Ovary (tissue), 9 donors: Measurements from ENCODE around the gene STARD8. TPM values are rescaled to one million over a fixed set of nuclear protein-coding genes. Genes with fewer than 3 reads are reported as not detected.

Experiments
- DNase-seq, 5 donors: peaks; one replicate each; pipeline ENCODE4 v3.0.0-alpha.2; 2019 to 2020
- H3K27ac ChIP-seq, 2 donors: fragments of 200-600 bp; one replicate each; pipeline versions ENCODE4 v1.5.1 to v1.8.0; 2019 to 2022
- H3K27me3 ChIP-seq: fragments of 200-600 bp; one replicate; pipeline ENCODE4 v1.8.0; 2022
- H3K36me3 ChIP-seq: fragments of 200-600 bp; sonication (generic); one replicate; pipeline ENCODE4 v1.5.1; 2019
- H3K4me1 ChIP-seq: one replicate; pipeline ENCODE4 v1.8.1; 2013; ENCODE audit warnings: mild to moderate bottlenecking, moderate library complexity; ENCODE audit not compliant: insufficient read depth
- H3K4me3 ChIP-seq: fragments of 200-600 bp; sonication (generic); one replicate; pipeline ENCODE4 v1.5.1; 2017
- H3K9me3 ChIP-seq, 2 donors: fragments of 200-600 bp in 1 of 2; sonication (generic) in 1 of 2; one replicate each; pipeline versions ENCODE4 v1.5.1 to v1.8.1; 2013 to 2019; ENCODE audit warnings: mild to moderate bottlenecking in 1 of 2, moderate library complexity in 1 of 2
- EP300 ChIP-seq: sonication (generic); formaldehyde crosslinking; IDR thresholded peaks from one replicate; pipeline ENCODE4 v1.6.1; 2017; ENCODE audit warnings: antibody characterized with exemption
- POLR2A ChIP-seq: fragments of 450-650 bp; IDR thresholded peaks from one replicate; pipeline ENCODE4 v1.6.1; 2017; ENCODE audit warnings: antibody characterized with exemption, mild to moderate bottlenecking, moderate library complexity
- WGBS, 3 donors: extraction: QIAGEN DNeasy Blood & Tissue Kit in 1 of 3; methylation state at CpG; one replicate each; pipeline versions ENCODE4 v1.1.5 to v1.1.7; 2013 to 2017; 5-methylcytosine and 5-hydroxymethylcytosine counted together
- intact Hi-C, 4 donors: fragments of 100-400 bp; cut with DNase I; formaldehyde crosslinking; loops; one replicate each; pipeline versions ENCODE4 v1.11.0 to v1.15.1; 2022 to 2023
- polyA plus RNA-seq, 2 donors: library from polyadenylated mRNA; stranded (reverse); fragments of 200-250 nt in 1 of 2; fragments of 350-450 nt in 1 of 2; fragmentation: Illumina TruSeq in 1 of 2; extraction: RNeasy Lipid Tissue Mini Kit (QIAGEN cat#74804) in 1 of 2; gene quantifications; one replicate each; pipeline ENCODE4 v1.2.3, GENCODE V29; 2013 to 2014
- total RNA-seq, 7 donors: library from RNA; depleted of rRNA in 2 of 7; stranded (reverse); fragments of >200 nt in 2 of 7; fragmentation: NEBNext Ultra II Directional in 3 of 7; extraction: Animal tissue kit (Norgen Biotek cat#: 25700) in 3 of 7; gene quantifications; one replicate each; pipeline versions ENCODE4 v1.1.0 to v1.2.4, GENCODE V29; 2016 to 2023
- TF ChIP-seq, protein P1 (sequence below), 3 donors: fragments of 450-650 bp in 2 of 3; fragments of 200-600 bp in 1 of 3; IDR thresholded peaks; one replicate each; pipeline versions ENCODE4 v1.5.1 to v1.8.0; 2016 to 2022; ENCODE audit warnings: antibody characterized with exemption in 3 of 3, mild to moderate bottlenecking in 1 of 3
- donor health status: DM: no; HTN: no; CAD: no; lungs with moderate emphysema.
- donor health status: DM: no; HTN: no; CAD: no.
- donor health status: Bipolar disorder and iron deficiency.
- donor health status: DM: yes; HTN: yes; CAD: no.
- donor health status: DM: no; HTN: no; CAD: no.
- donor health status: DM: yes; HTN: yes; CAD: no.

Gene STARD8
- total and polyA plus RNA-seq, 9 donors: 2.3 to 7.8 (median 4.6) TPM

DNA sequence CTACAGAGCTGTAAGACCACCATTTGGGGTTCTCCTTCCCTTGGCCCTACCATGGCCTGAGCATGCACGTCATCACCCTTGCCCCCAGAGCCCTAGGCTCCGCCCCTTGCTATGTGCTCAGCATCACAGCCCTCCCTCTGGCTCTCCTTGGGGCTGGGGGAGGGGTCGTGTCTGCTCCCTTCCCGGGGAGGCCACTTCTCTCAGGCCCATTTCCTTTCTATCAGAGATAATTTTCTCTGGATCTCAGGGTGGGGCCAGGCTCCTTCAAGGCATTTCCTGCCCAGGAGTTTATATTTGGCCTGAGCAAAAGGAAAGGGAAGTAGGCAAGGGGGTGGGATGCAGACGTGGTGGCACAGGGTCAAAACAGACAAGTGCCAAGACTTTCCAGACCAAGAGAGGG lies 55.9 kb downstream of the STARD8 start:
- 47 to 53% (median 53%) methylated on average over 5 of the region's 5 CpGs for WGBS, 3 donors
- no peaks in the 10 kb centered on the region for H3K36me3 ChIP-seq
- no peak for DNase-seq
- TF ChIP-seq, protein P1, sequence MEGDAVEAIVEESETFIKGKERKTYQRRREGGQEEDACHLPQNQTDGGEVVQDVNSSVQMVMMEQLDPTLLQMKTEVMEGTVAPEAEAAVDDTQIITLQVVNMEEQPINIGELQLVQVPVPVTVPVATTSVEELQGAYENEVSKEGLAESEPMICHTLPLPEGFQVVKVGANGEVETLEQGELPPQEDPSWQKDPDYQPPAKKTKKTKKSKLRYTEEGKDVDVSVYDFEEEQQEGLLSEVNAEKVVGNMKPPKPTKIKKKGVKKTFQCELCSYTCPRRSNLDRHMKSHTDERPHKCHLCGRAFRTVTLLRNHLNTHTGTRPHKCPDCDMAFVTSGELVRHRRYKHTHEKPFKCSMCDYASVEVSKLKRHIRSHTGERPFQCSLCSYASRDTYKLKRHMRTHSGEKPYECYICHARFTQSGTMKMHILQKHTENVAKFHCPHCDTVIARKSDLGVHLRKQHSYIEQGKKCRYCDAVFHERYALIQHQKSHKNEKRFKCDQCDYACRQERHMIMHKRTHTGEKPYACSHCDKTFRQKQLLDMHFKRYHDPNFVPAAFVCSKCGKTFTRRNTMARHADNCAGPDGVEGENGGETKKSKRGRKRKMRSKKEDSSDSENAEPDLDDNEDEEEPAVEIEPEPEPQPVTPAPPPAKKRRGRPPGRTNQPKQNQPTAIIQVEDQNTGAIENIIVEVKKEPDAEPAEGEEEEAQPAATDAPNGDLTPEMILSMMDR (IDR thresholded peaks at IDR 0.05): no peak
- TF ChIP-seq EP300 (no peak), POLR2A (no peak)
- no peaks in the 10 kb centered on the region for H3K27me3 ChIP-seq
- H3K4me3 ChIP-seq: no peak overlapping the region
- H3K4me1 ChIP-seq: no peaks in the 10 kb centered on the region
- no peak overlapping the region for H3K27ac ChIP-seq
- intact Hi-C loops: no loop called here
- no peaks in the 10 kb centered on the region for H3K9me3 ChIP-seq

DNA sequence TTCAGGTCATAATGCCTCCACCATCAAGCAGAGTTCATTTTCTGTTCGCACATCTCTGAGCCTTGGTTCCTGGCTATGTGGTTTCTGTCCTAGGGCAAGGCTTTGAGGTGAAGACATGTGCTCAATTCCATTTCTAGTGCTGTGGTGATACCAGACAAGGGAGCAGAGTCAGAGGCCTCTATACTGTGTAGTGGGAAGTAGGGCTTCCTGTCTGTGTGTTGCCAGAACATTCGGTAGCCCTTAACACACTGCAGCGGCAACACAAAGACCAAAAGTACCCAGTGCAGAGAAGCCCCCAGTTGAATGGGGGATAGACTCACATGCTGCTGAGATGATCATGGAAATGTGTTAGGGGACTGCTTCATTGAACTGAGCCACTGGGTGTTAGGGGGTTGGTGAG lies 56.4 kb downstream of the STARD8 start:
- no peak for DNase-seq
- Histone ChIP-seq H3K4me3 (no peak overlapping the region), H3K27ac (no peak overlapping the region), H3K9me3 (no peaks in the 10 kb centered on the region), H3K27me3 (no peaks in the 10 kb centered on the region), H3K36me3 (no peaks in the 10 kb centered on the region), H3K4me1 (no peaks in the 10 kb centered on the region)
- TF ChIP-seq, protein P1 (IDR thresholded peaks at IDR 0.05): no peak
- TF ChIP-seq POLR2A: no peak
- no peak for TF ChIP-seq EP300
- intact Hi-C loops: no loop called here
- 80 to 95% (median 86%) methylated on average over 3 of the region's 3 CpGs for WGBS, 3 donors

DNA sequence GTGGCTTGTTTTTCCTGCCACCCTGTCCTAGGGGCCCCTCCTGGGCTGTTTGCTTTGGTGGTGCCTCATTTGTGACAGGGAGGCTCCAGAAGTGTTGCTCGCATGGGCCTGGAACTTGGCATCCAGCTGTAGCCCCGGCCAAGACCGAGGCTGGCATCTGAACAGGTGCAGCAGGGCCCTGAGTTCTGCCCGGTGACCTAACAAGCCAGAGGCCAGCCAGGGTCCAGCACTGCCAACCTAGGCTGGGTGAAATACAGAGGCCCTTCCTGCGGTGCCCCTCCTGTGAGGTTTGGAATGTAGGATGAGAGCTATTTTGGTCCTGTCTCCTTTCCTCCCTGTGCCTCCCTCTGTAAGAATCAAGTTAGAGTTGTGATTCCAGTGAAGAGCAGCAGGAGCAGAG lies 58.5 kb downstream of the STARD8 start:
- no peaks in the 10 kb centered on the region for H3K27me3 ChIP-seq
- H3K9me3 ChIP-seq: no peaks in the 10 kb centered on the region
- TF ChIP-seq, protein P1 (IDR thresholded peaks at IDR 0.05): no peak
- TF ChIP-seq POLR2A (no peak), EP300 (no peak)
- DNase-seq: no peak
- no peak overlapping the region for H3K4me3 ChIP-seq
- WGBS, 3 donors: 74 to 89% (median 76%) methylated on average over 5 of the region's 5 CpGs
- intact Hi-C loops: no loop called here
- no peaks in the 10 kb centered on the region for H3K36me3 ChIP-seq
- no peaks in the 10 kb centered on the region for H3K4me1 ChIP-seq
- no peak overlapping the region for H3K27ac ChIP-seq

DNA sequence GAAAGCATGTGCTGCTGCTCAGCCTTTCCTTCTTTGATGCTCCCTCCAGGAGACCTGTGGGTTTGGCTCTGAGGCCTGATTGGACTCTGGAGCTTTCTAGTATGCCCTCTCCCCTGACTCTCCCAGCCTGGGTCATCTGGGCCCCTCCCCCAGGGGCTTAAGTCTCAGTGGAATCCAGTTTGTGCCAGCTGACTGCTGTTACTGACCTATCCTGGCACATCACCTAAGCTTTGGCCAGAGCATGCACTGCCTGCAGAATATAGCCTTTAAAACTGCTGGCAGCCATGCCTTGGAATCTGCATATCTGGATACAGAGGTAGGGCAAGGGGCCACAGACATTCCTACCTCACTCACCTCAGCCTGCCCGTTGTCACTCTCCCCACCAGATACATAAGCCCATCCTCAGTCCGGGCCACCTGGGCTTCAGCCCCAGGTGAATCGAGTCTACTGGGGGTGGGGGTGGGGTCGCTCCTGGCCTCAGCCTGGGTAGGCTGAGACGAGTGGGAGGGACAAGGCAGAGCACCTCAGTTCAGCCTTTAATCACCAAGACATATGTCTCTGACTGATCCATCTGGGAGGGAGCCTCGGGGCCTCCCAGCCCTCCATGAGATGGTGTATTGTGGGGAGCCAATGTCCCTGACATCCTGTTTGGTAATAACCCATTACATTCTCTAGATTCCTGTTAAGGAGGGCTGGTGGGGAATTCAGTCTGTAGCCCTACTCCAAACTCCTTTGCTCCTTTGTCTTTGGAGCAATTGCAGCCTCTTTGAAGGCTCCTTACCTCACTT lies 61.2 kb downstream of the STARD8 start:
- no peak overlapping the region for H3K4me3 ChIP-seq
- no peak for DNase-seq
- no peaks in the 10 kb centered on the region for H3K4me1 ChIP-seq
- WGBS, 3 donors: 48 to 60% (median 55%) methylated on average over 6 of the region's 6 CpGs
- intact Hi-C loops: no loop called here
- no peaks in the 10 kb centered on the region for H3K27me3 ChIP-seq
- TF ChIP-seq EP300: no peak
- TF ChIP-seq POLR2A: no peak
- TF ChIP-seq, protein P1 (IDR thresholded peaks at IDR 0.05): no peak
- no peaks in the 10 kb centered on the region for H3K36me3 ChIP-seq
- H3K9me3 ChIP-seq: no peaks in the 10 kb centered on the region
- no peak overlapping the region for H3K27ac ChIP-seq
